M059J (cell line): Measurements from ENCODE around the gene ZNF296. TPM values are rescaled to one million over a fixed set of nuclear protein-coding genes. Genes with fewer than 3 reads are reported as not detected.

Experiments
- DNase-seq: peaks from one replicate; pipeline ENCODE4 v3.0.0-alpha.2; 2012; ENCODE audit warnings: low read depth
- total RNA-seq: library from RNA; depleted of rRNA; stranded (reverse); fragments of >200 nt; shearing (Covaris generic); gene quantifications from 2 replicates; pipeline ENCODE4 v1.2.3, GENCODE V29; 2014

Gene ZNF296
- total RNA-seq, 1 experiment from 2014 or later, result not detected

- no peak for DNase-seq
Measured at GRCh38 chr19:45103508-45104319, 27.4 kb upstream of the ZNF296 start.

GRCh38 chr19:45103156-45103507, 26.9 kb upstream of the ZNF296 start:
- no peak for DNase-seq

- no peak for DNase-seq
Measured at GRCh38 chr19:45102481-45102880, 26.2 kb upstream of the ZNF296 start.

GRCh38 chr19:45101806-45102205, 25.5 kb upstream of the ZNF296 start:
- DNase-seq, result no peak

GRCh38 chr19:45100846-45101252, 24.6 kb upstream of the ZNF296 start:
- DNase-seq, result no peak

GRCh38 chr19:45100201-45100600, 23.9 kb upstream of the ZNF296 start:
- DNase-seq, result no peak

GRCh38 chr19:45099467-45100191, 23.4 kb upstream of the ZNF296 start:
- DNase-seq, result no peak

GRCh38 chr19:45098521-45099466, 22.5 kb upstream of the ZNF296 start:
- DNase-seq, result no peak

- peak; percentile 94 for DNase-seq
Measured at GRCh38 chr19:45097776-45098520, 21.7 kb upstream of the ZNF296 start.

- DNase-seq, result no peak
Measured at GRCh38 chr19:45097450-45097775, 21.1 kb upstream of the ZNF296 start.

GRCh38 chr19:45096700-45097099, 20.4 kb upstream of the ZNF296 start:
- DNase-seq, result no peak

GRCh38 chr19:45095496-45096413, 19.5 kb upstream of the ZNF296 start:
- DNase-seq, result no peak

GRCh38 chr19:45094707-45095106, 18.4 kb upstream of the ZNF296 start:
- DNase-seq, result no peak

- DNase-seq, result no peak
Measured at GRCh38 chr19:45094137-45094536, 17.9 kb upstream of the ZNF296 start.

- DNase-seq, result peak; percentile 98
Measured at GRCh38 chr19:45092747-45093678, 16.7 kb upstream of the ZNF296 start, which contains the start of gene PPP1R37. TSS of gene PPP1R37 (plus strand) at chr19:45093179. CDS start at chr19:45093326, 147 bp downstream.

GRCh38 chr19:45091031-45091923, 15.0 kb upstream of the ZNF296 start:
- peak; percentile 98 for DNase-seq

- no peak for DNase-seq
Measured at GRCh38 chr19:45090606-45091005, 14.3 kb upstream of the ZNF296 start.

- DNase-seq, result no peak
Measured at GRCh38 chr19:45090034-45090433, 13.8 kb upstream of the ZNF296 start.
